Adrenal gland (tissue), 12 donors: ENCODE results near the gene FBLN2. TPM values are rescaled to one million over a fixed set of nuclear protein-coding genes. Genes with fewer than 3 reads are reported as not detected.

Experiments
- DNase-seq, 7 donors: peaks; one replicate each; pipeline ENCODE4 v3.0.0-alpha.2; 2019 to 2020
- H3K27ac ChIP-seq, 5 donors: fragments of 200-600 bp; sonication (generic) in 4 of 5; 1 replicate in 3 of 5; 2 replicates in 2 of 5; pipeline versions ENCODE4 v1.5.1 to v1.8.0; 2016 to 2020; ENCODE audit warnings: mild to moderate bottlenecking in 1 of 5
- H3K27me3 ChIP-seq: fragments of 200-600 bp; 2 replicates; pipeline ENCODE4 v1.8.0; 2021
- H3K36me3 ChIP-seq, 2 donors: fragments of 200-600 bp; replicated peaks in 1 of 2; 1 replicate in 1 of 2; 2 replicates in 1 of 2; pipeline versions ENCODE4 v1.5.1 to v1.8.0; 2018 to 2022
- H3K4me1 ChIP-seq, 2 donors: fragments of 200-600 bp; replicated peaks in 1 of 2; 1 replicate in 1 of 2; 2 replicates in 1 of 2; pipeline versions ENCODE4 v1.5.1 to v1.8.0; 2018 to 2021
- H3K4me3 ChIP-seq, 4 donors: fragments of 200-600 bp; sonication (generic) in 3 of 4; one replicate each; pipeline ENCODE4 v1.5.1; 2016 to 2018
- H3K9me3 ChIP-seq, 3 donors: fragments of 200-600 bp; sonication (generic) in 1 of 3; replicated peaks in 1 of 3; 1 replicate in 2 of 3; 2 replicates in 1 of 3; pipeline versions ENCODE4 v1.5.1 to v1.8.0; 2016 to 2021
- POLR2A ChIP-seq, 2 donors: fragments of 450-650 bp; IDR thresholded peaks; one replicate each; pipeline ENCODE4 v1.6.1; 2017; ENCODE audit warnings: antibody characterized with exemption in 2 of 2, mild to moderate bottlenecking in 2 of 2, moderate library complexity in 1 of 2
- WGBS, 4 donors: extraction: QIAGEN DNeasy Blood & Tissue Kit in 2 of 4; methylation state at CpG; one replicate each; pipeline versions ENCODE4 v1.1.5 to v1.1.7; 2013 to 2017; 5-methylcytosine and 5-hydroxymethylcytosine counted together
- intact Hi-C, 2 donors: fragments of 100-400 bp; cut with DNase I; formaldehyde crosslinking; loops; one replicate each; pipeline versions ENCODE4 v1.14.1 to v1.15.0; 2022 to 2023
- polyA plus RNA-seq, 3 donors: library from polyadenylated mRNA; stranded (reverse); fragments of 200-250 nt in 2 of 3; fragments of 350-450 nt in 1 of 3; fragmentation: Illumina TruSeq in 1 of 3; extraction: RNeasy Lipid Tissue Mini Kit (QIAGEN cat#74804) in 1 of 3; gene quantifications; one replicate each; pipeline ENCODE4 v1.2.3, GENCODE V29; 2013 to 2014
- total RNA-seq, 9 donors: library from RNA; depleted of rRNA in 4 of 9; stranded (reverse); fragments of >200 nt in 4 of 9; fragments of 120-200 nt in 1 of 9; fragmentation: NEBNext Ultra II Directional in 1 of 9; extraction: Animal tissue kit (Norgen Biotek cat#: 25700) in 1 of 9; gene quantifications; one replicate each; pipeline versions ENCODE4 v1.1.0 to v1.2.4, GENCODE V29; 2013 to 2023
- TF ChIP-seq, protein P1 (sequence below), 6 experiments: fragments of 450-650 bp in 4 of 6; fragments of 200-600 bp in 2 of 6; sonication (generic) in 1 of 6; IDR thresholded peaks; 1 replicate in 5 of 6; 2 replicates in 1 of 6; pipeline versions ENCODE4 v1.5.1 to v1.8.0; 2016 to 2021; ENCODE audit warnings: antibody characterized with exemption in 6 of 6, mild to moderate bottlenecking in 2 of 6, moderate library complexity in 1 of 6
- donor health status: healthy with polysubstance abuse.
- donor health status: Bipolar disorder and iron deficiency.
- donor health status: DM: yes; HTN: yes; CAD: no.
- donor health status: DM: no; HTN: no; CAD: no.
- donor health status: DM: no; HTN: no; CAD: no.
- donor health status: DM: yes; HTN: yes; CAD: no.

The FBLN2 gene
- total and polyA plus RNA-seq, 12 donors = 1.8 to 31.5 (median 7.0) TPM

DNA sequence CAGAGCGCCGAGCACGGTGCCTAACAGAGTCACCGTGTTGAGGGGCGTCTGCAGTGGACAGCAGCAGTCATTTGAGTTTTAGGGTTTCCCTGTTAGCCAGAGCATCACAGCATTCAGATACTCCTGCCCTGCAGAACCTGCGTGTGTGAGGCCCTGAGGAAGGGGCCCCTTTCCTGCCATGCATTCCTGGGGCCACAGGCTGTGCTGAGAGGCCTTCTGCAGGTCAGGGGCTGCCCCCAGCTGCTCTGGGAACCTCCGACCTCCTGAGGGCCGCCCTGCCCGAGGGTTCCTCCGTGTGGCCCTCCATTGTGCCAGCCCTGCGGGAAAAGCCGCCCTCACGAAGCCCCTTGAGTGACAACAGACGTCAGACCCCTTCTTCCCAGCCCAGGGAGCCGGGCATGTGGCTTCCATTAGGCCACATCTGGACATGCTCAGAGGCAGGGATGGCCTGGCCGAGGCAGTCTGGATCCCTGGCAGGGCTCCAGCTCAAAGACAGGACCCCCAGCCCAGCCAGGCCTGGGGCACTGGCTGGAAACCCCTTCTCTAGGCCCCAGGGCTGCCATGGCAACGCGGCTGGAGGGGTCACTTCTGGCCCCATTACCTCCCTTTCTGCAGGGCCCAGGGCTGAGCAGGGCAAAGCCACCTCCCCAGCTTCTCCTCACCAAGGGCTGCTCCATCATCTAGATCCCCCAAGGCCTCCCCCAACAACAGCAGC is 25.3 kb downstream of the FBLN2 start:
- no peak overlapping the region for H3K4me3 ChIP-seq
- 70 to 90% (median 78%) methylated on average over 5 to 18 of the region's 18 CpGs for WGBS, 4 donors

DNA sequence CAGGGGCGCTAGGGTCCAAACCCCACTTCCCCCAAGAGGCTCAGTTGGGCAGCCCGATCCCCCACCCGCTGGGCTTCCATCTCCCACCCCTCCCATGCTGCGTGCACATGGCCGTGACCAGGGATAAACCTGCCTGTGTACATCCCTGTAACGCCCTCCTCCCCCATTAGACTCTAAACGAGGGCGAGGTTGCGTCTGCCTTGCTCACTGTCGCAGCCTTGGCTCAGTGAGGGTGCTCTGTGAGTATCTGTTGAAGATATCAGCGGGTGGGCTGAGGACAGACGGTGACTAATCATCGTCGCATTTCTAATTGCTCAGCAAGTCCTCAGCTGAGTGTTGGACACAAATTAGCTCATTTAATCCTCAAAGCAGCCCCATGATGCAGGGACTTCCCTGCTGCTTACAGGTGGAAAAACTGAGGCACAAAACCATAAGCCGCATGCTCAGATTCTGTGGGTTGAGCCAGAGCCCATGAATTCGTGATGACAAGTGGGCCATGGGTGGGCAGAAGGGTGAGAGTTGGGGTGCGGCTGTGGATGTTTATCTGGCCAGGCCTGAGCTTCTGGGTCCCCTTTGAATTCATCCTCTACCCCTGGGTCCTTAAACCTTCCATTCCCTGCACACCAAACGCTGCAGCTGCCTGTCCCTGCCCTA is 26.0 kb downstream of the FBLN2 start:
- H3K36me3 ChIP-seq = no peaks in the 10 kb centered on the region
- intact Hi-C loops = no loop called here
- no peak for DNase-seq
- H3K4me3 ChIP-seq = no peak overlapping the region
- no peaks in the 10 kb centered on the region for H3K4me1 ChIP-seq
- WGBS, 4 donors = 73 to 84% (median 79%) methylated on average over 13 to 18 of the region's 18 CpGs
- no peaks in the 10 kb centered on the region for H3K9me3 ChIP-seq
- no peak overlapping the region for H3K27ac ChIP-seq
- TF ChIP-seq, protein P1, sequence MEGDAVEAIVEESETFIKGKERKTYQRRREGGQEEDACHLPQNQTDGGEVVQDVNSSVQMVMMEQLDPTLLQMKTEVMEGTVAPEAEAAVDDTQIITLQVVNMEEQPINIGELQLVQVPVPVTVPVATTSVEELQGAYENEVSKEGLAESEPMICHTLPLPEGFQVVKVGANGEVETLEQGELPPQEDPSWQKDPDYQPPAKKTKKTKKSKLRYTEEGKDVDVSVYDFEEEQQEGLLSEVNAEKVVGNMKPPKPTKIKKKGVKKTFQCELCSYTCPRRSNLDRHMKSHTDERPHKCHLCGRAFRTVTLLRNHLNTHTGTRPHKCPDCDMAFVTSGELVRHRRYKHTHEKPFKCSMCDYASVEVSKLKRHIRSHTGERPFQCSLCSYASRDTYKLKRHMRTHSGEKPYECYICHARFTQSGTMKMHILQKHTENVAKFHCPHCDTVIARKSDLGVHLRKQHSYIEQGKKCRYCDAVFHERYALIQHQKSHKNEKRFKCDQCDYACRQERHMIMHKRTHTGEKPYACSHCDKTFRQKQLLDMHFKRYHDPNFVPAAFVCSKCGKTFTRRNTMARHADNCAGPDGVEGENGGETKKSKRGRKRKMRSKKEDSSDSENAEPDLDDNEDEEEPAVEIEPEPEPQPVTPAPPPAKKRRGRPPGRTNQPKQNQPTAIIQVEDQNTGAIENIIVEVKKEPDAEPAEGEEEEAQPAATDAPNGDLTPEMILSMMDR (IDR thresholded peaks at IDR 0.05) = no peak
- TF ChIP-seq POLR2A (IDR thresholded peaks at IDR 0.05) = no peak
- H3K27me3 ChIP-seq = no peaks in the 10 kb centered on the region

More for the DNA sequence above, 25.3 kb downstream of the FBLN2 start:
- Histone ChIP-seq H3K27ac (no peak overlapping the region), H3K27me3 (no peaks in the 10 kb centered on the region), H3K36me3 (no peaks in the 10 kb centered on the region), H3K9me3 (no peaks in the 10 kb centered on the region), H3K4me1 (no peaks in the 10 kb centered on the region)
- no peak for TF ChIP-seq POLR2A (IDR thresholded peaks at IDR 0.05)
- TF ChIP-seq, protein P1 (IDR thresholded peaks at IDR 0.05) = no peak
- no peak for DNase-seq
- intact Hi-C loops = no loop called here

GRCh38 chr3:13575459-13576061 is 26.6 kb downstream of the FBLN2 start:
- no peak for DNase-seq
- H3K27ac ChIP-seq = no peak overlapping the region
- 66 to 78% (median 72%) methylated on average over 10 to 11 of the region's 11 CpGs for WGBS, 4 donors
- no peaks in the 10 kb centered on the region for H3K36me3 ChIP-seq
- TF ChIP-seq, protein P1 (IDR thresholded peaks at IDR 0.05) = no peak
- TF ChIP-seq POLR2A (IDR thresholded peaks at IDR 0.05) = no peak
- intact Hi-C loops = no loop called here
- H3K27me3 ChIP-seq = no peaks in the 10 kb centered on the region
- H3K4me1 ChIP-seq = no peaks in the 10 kb centered on the region
- no peaks in the 10 kb centered on the region for H3K9me3 ChIP-seq
- H3K4me3 ChIP-seq = no peak overlapping the region
